ENCODE results near the gene PCBP3. TPM values are rescaled to one million over a fixed set of nuclear protein-coding genes. Genes with fewer than 3 reads are reported as not detected.

PCBP3 gene
- total and polyA plus RNA-seq, 2 of the 8 experiments (the other 6 are each of a cell fraction or from before 2014, with no cell fraction given) = 3.5 to 6.3 TPM

DNA sequence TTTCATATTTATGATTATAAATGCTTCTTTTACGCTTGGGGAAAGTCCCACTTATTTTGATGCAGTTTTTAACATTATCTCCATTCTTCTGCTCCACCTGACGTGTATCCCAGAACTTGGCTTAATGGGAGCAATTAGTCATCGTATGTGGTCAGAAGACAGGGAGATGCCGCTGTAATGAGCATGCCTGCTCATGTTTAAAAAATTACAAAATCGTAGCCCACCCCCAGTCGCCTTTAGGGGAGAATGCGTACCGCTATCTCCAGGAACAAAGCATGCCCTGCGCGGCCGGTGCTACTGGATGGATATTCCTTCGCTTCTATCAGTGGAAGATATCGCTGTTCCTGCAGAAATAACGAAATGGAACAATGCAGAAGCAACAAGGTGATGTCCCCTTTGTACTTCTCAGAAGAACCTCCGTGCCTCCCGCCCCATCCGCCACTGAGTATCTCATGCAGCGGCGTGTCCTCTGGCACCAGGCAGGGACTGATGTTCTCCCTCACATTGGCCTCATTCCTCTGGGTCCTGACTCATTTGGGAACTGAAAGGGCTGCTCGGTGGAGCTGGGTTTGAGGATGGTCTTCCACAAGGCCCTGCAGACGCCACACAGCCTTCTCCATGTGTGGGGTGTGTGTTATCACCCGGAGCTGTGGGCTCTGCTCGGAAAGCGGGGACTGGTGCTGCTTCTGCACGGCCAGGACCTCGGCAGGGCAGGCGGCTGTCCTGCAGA is 221.7 kb downstream of the PCBP3 start:
- 93% methylated on average over 27 of the region's 27 CpGs; no CpG with 5 or more reads in 1 of the 2 experiments for WGBS, 2 experiments (ENCODE audit: extremely low coverage in 1 of 2, insufficient coverage in 1 of 2, insufficient read length in 1 of 2, insufficient replicate concordance in 2 of 2, low coverage in 1 of 2, low lambda C conversion rate in 2 of 2, missing lambda C conversion rate in 1 of 2)
- Histone ChIP-seq H3K79me1 (ENCODE audit: low read depth, low read length) (no peaks in the 10 kb centered on the region), H4K8ac (ENCODE audit: extremely low read depth, insufficient read depth, low read length) (no peak overlapping the region), H3K18ac (ENCODE audit: extremely low read depth, low read length) (no peak overlapping the region), H2BK120ac (replicated peaks; ENCODE audit: low read depth, low read length) (no peak overlapping the region), H2BK20ac (ENCODE audit: low read length) (no peak overlapping the region), H2AFZ (ENCODE audit: low read length) (no peak overlapping the region), H3K23ac (ENCODE audit: insufficient read length) (no peak overlapping the region), H3K4me3 (ENCODE audit: extremely low read depth in 1 of 4, insufficient read depth in 2 of 4, low read depth in 3 of 4, low read length in 4 of 4) (no peak overlapping the region), H3K9me3 (ENCODE audit: insufficient read depth in 2 of 2, low read depth in 1 of 2, low read length in 1 of 2) (no peaks in the 10 kb centered on the region), H4K91ac (replicated peaks; ENCODE audit: insufficient read length, low read length) (no peak overlapping the region), H2BK15ac (ENCODE audit: low read length) (no peak overlapping the region), H3K79me2 (ENCODE audit: control insufficient read depth in 1 of 2, insufficient read depth in 2 of 2, low read length in 2 of 2) (no peaks in the 10 kb centered on the region), H3K4ac (replicated peaks; ENCODE audit: insufficient read length, low read depth, low read length) (no peak overlapping the region), H3K9ac (replicated peaks in 1 of 4; ENCODE audit: extremely low read depth in 1 of 4, low read depth in 3 of 4, low read length in 3 of 4) (no peak overlapping the region), H3K56ac (replicated peaks; ENCODE audit: insufficient read length, low read depth, low read length) (no peak overlapping the region), H2AK5ac (ENCODE audit: low read depth, low read length) (no peak overlapping the region), H4K20me1 (replicated peaks in 1 of 2; ENCODE audit: control insufficient read depth in 1 of 2, insufficient read depth in 2 of 2, low read length in 2 of 2) (peaks cover 0 to 4% of the 10 kb centered on the region in 2 experiments), H3K27me3 (replicated peaks in 1 of 4; ENCODE audit: control insufficient read depth in 3 of 4, extremely low read depth in 1 of 4, insufficient read depth in 3 of 4, low read length in 3 of 4) (no peaks in the 10 kb centered on the region), H3K36me3 (ENCODE audit: control insufficient read depth in 2 of 4, insufficient read depth in 4 of 4, low read length in 3 of 4) (no peaks in the 10 kb centered on the region), H2BK5ac (ENCODE audit: low read depth, low read length) (no peak overlapping the region), H3K27ac (ENCODE audit: low read depth, low read length) (no peak overlapping the region), H4K5ac (ENCODE audit: insufficient read length, low read depth, low read length) (no peak overlapping the region), H3K4me1 (replicated peaks in 1 of 4; ENCODE audit: control insufficient read depth in 3 of 4, insufficient read depth in 4 of 4, low read length in 3 of 4) (no peaks in the 10 kb centered on the region; a peak in 1 of 7 replicates), H3K4me2 (ENCODE audit: insufficient read depth in 1 of 2, low read depth in 2 of 2, low read length in 2 of 2) (no peak overlapping the region), H3K23me2 (ENCODE audit: low read depth, low read length) (no peaks in the 10 kb centered on the region), H2BK12ac (ENCODE audit: low read depth, low read length) (no peak overlapping the region), H3K14ac (ENCODE audit: insufficient read length) (no peak overlapping the region)
- ChIA-PET CTCF (ENCODE audit: partially characterized antibody) (interaction anchor here (1.5 kb wide), 1 partner anchor 15 kb away, joined by 5 read pairs; no protein-coding TSS in a partner anchor), POLR2A (ENCODE audit: partially characterized antibody) (no interaction called here)
- TF ChIP-seq, protein P1, sequence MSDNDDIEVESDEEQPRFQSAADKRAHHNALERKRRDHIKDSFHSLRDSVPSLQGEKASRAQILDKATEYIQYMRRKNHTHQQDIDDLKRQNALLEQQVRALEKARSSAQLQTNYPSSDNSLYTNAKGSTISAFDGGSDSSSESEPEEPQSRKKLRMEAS (IDR thresholded peaks at IDR 0.05) = no peak
- no peak for TF ChIP-seq CBX5 (IDR thresholded peaks at IDR 0.05; ENCODE audit: low read depth, low read length)
- TF ChIP-seq HDAC2 (IDR thresholded peaks at IDR 0.05; ENCODE audit: borderline replicate concordance in 1 of 2, low read depth in 2 of 2, low read length in 2 of 2) = no peak
- TF ChIP-seq RAD21 (IDR thresholded peaks at IDR 0.05 in 1 of 2, conservative IDR thresholded peaks at IDR 0.05 in 1 of 2; ENCODE audit: low read depth in 2 of 2, low read length in 2 of 2) = no peak
- no peak for TF ChIP-seq SP4 (IDR thresholded peaks at IDR 0.05; ENCODE audit: low read length)
- TF ChIP-seq, protein P2, sequence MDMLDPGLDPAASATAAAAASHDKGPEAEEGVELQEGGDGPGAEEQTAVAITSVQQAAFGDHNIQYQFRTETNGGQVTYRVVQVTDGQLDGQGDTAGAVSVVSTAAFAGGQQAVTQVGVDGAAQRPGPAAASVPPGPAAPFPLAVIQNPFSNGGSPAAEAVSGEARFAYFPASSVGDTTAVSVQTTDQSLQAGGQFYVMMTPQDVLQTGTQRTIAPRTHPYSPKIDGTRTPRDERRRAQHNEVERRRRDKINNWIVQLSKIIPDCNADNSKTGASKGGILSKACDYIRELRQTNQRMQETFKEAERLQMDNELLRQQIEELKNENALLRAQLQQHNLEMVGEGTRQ (IDR thresholded peaks at IDR 0.05; ENCODE audit: low read length) = no peak
- TF ChIP-seq CTBP2 (IDR thresholded peaks at IDR 0.05; ENCODE audit: borderline replicate concordance, insufficient read depth, insufficient read length, low read length) = no peak
- no peak for TF ChIP-seq BRCA1 (IDR thresholded peaks at IDR 0.05; ENCODE audit: low read depth, low read length)
- TF ChIP-seq SUZ12 (IDR thresholded peaks at IDR 0.05; ENCODE audit: low read length) = no peak
- no peak for TF ChIP-seq JUND (IDR thresholded peaks at IDR 0.05; ENCODE audit: low read length)
- FAIRE-seq = no peak
- DNase-seq (ENCODE audit: low read depth in 1 of 2, low spot score in 2 of 2) = peak in 1 of 2 experiments; percentile 38
